ENCODE data around the gene TNFSF10. TPM values are rescaled to one million over a fixed set of nuclear protein-coding genes. Genes with fewer than 3 reads are reported as not detected.

The TNFSF10 gene
- total and polyA plus RNA-seq, 2 donors (not counting 1 experiment from before 2014, with no cell fraction given) = 16.4 to 21.0 TPM

- H3K9me3 Mint-ChIP-seq (ENCODE audit: insufficient read depth) = no peaks in the 10 kb centered on the region
- Histone ChIP-seq H3K9me3 (ENCODE audit: control extremely low read depth in 1 of 3, control insufficient read depth in 2 of 3, insufficient read depth in 1 of 3, low read length in 2 of 3) (no peaks in the 10 kb centered on the region), H3K4me3 (ENCODE audit: control extremely low read depth in 1 of 5, extremely low read depth in 1 of 5, insufficient read depth in 1 of 5, low read depth in 2 of 5, low read length in 4 of 5) (no peak overlapping the region), H4K20me1 (ENCODE audit: control insufficient read depth, insufficient read depth, low read length, poor library complexity, severe bottlenecking) (no peaks in the 10 kb centered on the region), H3K27ac (ENCODE audit: low read length in 2 of 2) (no peak overlapping the region), H3K9ac (ENCODE audit: low read length) (no peak overlapping the region), H3K36me3 (replicated peaks in 1 of 2; ENCODE audit: control extremely low read depth in 1 of 2, control insufficient read depth in 1 of 2, extremely low read depth in 1 of 2, insufficient read depth in 2 of 2, low read length in 1 of 2) (no peaks in the 10 kb centered on the region), H3K27me3 (replicated peaks in 1 of 4; ENCODE audit: control extremely low read depth in 1 of 4, control insufficient read depth in 3 of 4, insufficient read depth in 4 of 4, low read length in 3 of 4) (no peaks in the 10 kb centered on the region), H3K79me2 (ENCODE audit: control insufficient read depth, insufficient read depth, low read length) (no peaks in the 10 kb centered on the region), H2AFZ (ENCODE audit: insufficient read depth, low read depth, low read length, poor library complexity, severe bottlenecking) (peak overlapping the region; percentile 63), H3K4me1 (ENCODE audit: control insufficient read depth in 2 of 2, insufficient read depth in 2 of 2, low read length in 2 of 2) (no peaks in the 10 kb centered on the region), H3K4me2 (replicated peaks; ENCODE audit: low read depth, low read length, poor library complexity, severe bottlenecking) (no peak overlapping the region)
- CTCF ChIA-PET = interaction anchor here (1.4 to 2.3 kb wide), 3 partner anchors 17 to 118 kb away, joined by 3 to 17 read pairs (median 5); no protein-coding TSS in a partner anchor
- ATAC-seq (ENCODE audit: low read depth) (no peak), DNase-seq (no peak)
- TF ChIP-seq CTCF (IDR thresholded peaks at IDR 0.05) (no peak), EZH2 (IDR thresholded peaks at IDR 0.05; ENCODE audit: borderline replicate concordance, insufficient read depth, low read depth, low read length, poor library complexity, severe bottlenecking) (no peak)
- POLR2A ChIA-PET = no interaction called here
- peaks cover 6% of the 10 kb centered on the region for H3K27me3 Mint-ChIP-seq
- H3K27ac Mint-ChIP-seq = no peak overlapping the region
- peaks cover 9% of the 10 kb centered on the region for H3K4me1 Mint-ChIP-seq
- no peak overlapping the region for H3K4me3 Mint-ChIP-seq
- intact Hi-C loops (cut with micrococcal nuclease) = loop anchor here (5.0 kb wide), 1 partner anchor 1516 kb away; no protein-coding TSS in a partner anchor
- WGBS (ENCODE audit: insufficient coverage) = no CpG with 5 or more reads among the region's 1 CpG
Measured at GRCh38 chr3:172478116-172478515, 45.1 kb downstream of the TNFSF10 start.

- no peak for TF ChIP-seq EZH2 (IDR thresholded peaks at IDR 0.05; ENCODE audit: borderline replicate concordance, insufficient read depth, low read depth, low read length, poor library complexity, severe bottlenecking)
- no peak for TF ChIP-seq CTCF (IDR thresholded peaks at IDR 0.05)
- peaks cover 9% of the 10 kb centered on the region for H3K4me1 Mint-ChIP-seq
- Histone ChIP-seq H3K4me3 (ENCODE audit: control extremely low read depth in 1 of 5, extremely low read depth in 1 of 5, insufficient read depth in 1 of 5, low read depth in 2 of 5, low read length in 4 of 5) (no peak overlapping the region), H3K79me2 (ENCODE audit: control insufficient read depth, insufficient read depth, low read length) (no peaks in the 10 kb centered on the region), H3K4me2 (replicated peaks; ENCODE audit: low read depth, low read length, poor library complexity, severe bottlenecking) (peak overlapping the region; percentile 63), H3K27ac (ENCODE audit: low read length in 2 of 2) (no peak overlapping the region), H4K20me1 (ENCODE audit: control insufficient read depth, insufficient read depth, low read length, poor library complexity, severe bottlenecking) (no peaks in the 10 kb centered on the region), H3K9ac (ENCODE audit: low read length) (peak overlapping the region; percentile 66), H3K27me3 (replicated peaks in 1 of 4; ENCODE audit: control extremely low read depth in 1 of 4, control insufficient read depth in 3 of 4, insufficient read depth in 4 of 4, low read length in 3 of 4) (no peaks in the 10 kb centered on the region), H2AFZ (ENCODE audit: insufficient read depth, low read depth, low read length, poor library complexity, severe bottlenecking) (peak overlapping the region; percentile 63), H3K36me3 (replicated peaks in 1 of 2; ENCODE audit: control extremely low read depth in 1 of 2, control insufficient read depth in 1 of 2, extremely low read depth in 1 of 2, insufficient read depth in 2 of 2, low read length in 1 of 2) (no peaks in the 10 kb centered on the region), H3K9me3 (ENCODE audit: control extremely low read depth in 1 of 3, control insufficient read depth in 2 of 3, insufficient read depth in 1 of 3, low read length in 2 of 3) (peaks cover 2 to 3% (median 2%) of the 10 kb centered on the region in 3 donors), H3K4me1 (ENCODE audit: control insufficient read depth in 2 of 2, insufficient read depth in 2 of 2, low read length in 2 of 2) (no peaks in the 10 kb centered on the region)
- CTCF ChIA-PET = interaction anchor here (0.8 to 2.3 kb wide), 6 partner anchors 11 to 235 kb away, joined by 3 to 17 read pairs (median 5); partner anchors contain the start of gene NCEH1
- no peaks in the 10 kb centered on the region for H3K27me3 Mint-ChIP-seq
- no peak overlapping the region for H3K27ac Mint-ChIP-seq
- ATAC-seq (ENCODE audit: low read depth) (no peak), DNase-seq (no peak)
- 27% methylated on average over 3 of the region's 5 CpGs for WGBS (ENCODE audit: insufficient coverage)
- H3K9me3 Mint-ChIP-seq (ENCODE audit: insufficient read depth) = peaks cover 4% of the 10 kb centered on the region
- H3K4me3 Mint-ChIP-seq = peak overlapping the region; percentile 70
- intact Hi-C loops (cut with micrococcal nuclease) = loop anchor here (5.0 kb wide), 1 partner anchor 1514 kb away; no protein-coding TSS in a partner anchor
- POLR2A ChIA-PET = no interaction called here
Measured at GRCh38 chr3:172476347-172476746, 46.9 kb downstream of the TNFSF10 start.
